HEK293 (cell line): ENCODE data around the gene ABAT.

Experiments used
- BCL11A ChIP-seq: fragments of 450-650 bp; formaldehyde crosslinking; IDR thresholded peaks from 2 replicates; pipeline ENCODE4 v1.5.1; 2016; ENCODE audit warnings: low read depth, missing biosample characterization, missing genetic modification characterization
- CTCF ChIP-seq: fragments of 450-650 bp; formaldehyde crosslinking; IDR thresholded peaks from 2 replicates; pipeline ENCODE4 v1.5.1; 2016; ENCODE audit warnings: missing biosample characterization, missing genetic modification characterization
- ZEB2 ChIP-seq: fragments of 450-650 bp; formaldehyde crosslinking; IDR thresholded peaks from 2 replicates; pipeline ENCODE4 v1.5.1; 2016; ENCODE audit warnings: missing biosample characterization, missing genetic modification characterization
- ZNF660 ChIP-seq: fragments of 450-650 bp; IDR thresholded peaks from 2 replicates; pipeline ENCODE4 v1.5.1; 2018; ENCODE audit warnings: missing biosample characterization, mild to moderate bottlenecking, missing genetic modification characterization
- TF ChIP-seq, protein P1 (sequence below): fragments of 450-650 bp; formaldehyde crosslinking; IDR thresholded peaks from 2 replicates; pipeline ENCODE4 v1.5.1; 2016; ENCODE audit warnings: missing biosample characterization, missing genetic modification characterization
- TF ChIP-seq, protein P2 (sequence below): fragments of 450-650 bp; formaldehyde crosslinking; IDR thresholded peaks from 2 replicates; pipeline ENCODE4 v1.5.1; 2016; ENCODE audit warnings: missing biosample characterization, missing genetic modification characterization

GRCh38 chr16:8718851-8719680 lies 44.6 kb downstream of the ABAT start:
- TF ChIP-seq, protein P1, sequence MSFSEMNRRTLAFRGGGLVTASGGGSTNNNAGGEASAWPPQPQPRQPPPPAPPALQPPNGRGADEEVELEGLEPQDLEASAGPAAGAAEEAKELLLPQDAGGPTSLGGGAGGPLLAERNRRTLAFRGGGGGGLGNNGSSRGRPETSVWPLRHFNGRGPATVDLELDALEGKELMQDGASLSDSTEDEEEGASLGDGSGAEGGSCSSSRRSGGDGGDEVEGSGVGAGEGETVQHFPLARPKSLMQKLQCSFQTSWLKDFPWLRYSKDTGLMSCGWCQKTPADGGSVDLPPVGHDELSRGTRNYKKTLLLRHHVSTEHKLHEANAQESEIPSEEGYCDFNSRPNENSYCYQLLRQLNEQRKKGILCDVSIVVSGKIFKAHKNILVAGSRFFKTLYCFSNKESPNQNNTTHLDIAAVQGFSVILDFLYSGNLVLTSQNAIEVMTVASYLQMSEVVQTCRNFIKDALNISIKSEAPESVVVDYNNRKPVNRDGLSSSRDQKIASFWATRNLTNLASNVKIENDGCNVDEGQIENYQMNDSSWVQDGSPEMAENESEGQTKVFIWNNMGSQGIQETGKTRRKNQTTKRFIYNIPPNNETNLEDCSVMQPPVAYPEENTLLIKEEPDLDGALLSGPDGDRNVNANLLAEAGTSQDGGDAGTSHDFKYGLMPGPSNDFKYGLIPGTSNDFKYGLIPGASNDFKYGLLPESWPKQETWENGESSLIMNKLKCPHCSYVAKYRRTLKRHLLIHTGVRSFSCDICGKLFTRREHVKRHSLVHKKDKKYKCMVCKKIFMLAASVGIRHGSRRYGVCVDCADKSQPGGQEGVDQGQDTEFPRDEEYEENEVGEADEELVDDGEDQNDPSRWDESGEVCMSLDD (tag by site-specific recombination), result no peak
- TF ChIP-seq ZEB2 (tag by site-specific recombination) (no peak), ZNF660 (tag by site-specific recombination) (no peak), CTCF (tag by site-specific recombination) (no peak), BCL11A (tag by site-specific recombination) (no peak)
- TF ChIP-seq, protein P2, sequence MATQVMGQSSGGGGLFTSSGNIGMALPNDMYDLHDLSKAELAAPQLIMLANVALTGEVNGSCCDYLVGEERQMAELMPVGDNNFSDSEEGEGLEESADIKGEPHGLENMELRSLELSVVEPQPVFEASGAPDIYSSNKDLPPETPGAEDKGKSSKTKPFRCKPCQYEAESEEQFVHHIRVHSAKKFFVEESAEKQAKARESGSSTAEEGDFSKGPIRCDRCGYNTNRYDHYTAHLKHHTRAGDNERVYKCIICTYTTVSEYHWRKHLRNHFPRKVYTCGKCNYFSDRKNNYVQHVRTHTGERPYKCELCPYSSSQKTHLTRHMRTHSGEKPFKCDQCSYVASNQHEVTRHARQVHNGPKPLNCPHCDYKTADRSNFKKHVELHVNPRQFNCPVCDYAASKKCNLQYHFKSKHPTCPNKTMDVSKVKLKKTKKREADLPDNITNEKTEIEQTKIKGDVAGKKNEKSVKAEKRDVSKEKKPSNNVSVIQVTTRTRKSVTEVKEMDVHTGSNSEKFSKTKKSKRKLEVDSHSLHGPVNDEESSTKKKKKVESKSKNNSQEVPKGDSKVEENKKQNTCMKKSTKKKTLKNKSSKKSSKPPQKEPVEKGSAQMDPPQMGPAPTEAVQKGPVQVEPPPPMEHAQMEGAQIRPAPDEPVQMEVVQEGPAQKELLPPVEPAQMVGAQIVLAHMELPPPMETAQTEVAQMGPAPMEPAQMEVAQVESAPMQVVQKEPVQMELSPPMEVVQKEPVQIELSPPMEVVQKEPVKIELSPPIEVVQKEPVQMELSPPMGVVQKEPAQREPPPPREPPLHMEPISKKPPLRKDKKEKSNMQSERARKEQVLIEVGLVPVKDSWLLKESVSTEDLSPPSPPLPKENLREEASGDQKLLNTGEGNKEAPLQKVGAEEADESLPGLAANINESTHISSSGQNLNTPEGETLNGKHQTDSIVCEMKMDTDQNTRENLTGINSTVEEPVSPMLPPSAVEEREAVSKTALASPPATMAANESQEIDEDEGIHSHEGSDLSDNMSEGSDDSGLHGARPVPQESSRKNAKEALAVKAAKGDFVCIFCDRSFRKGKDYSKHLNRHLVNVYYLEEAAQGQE, result no peak
